ACC112 (cell line): ENCODE measurements around the gene ATG9A.
"Not testable (repeated sequence)": the region's sequence is repeated elsewhere in the genome, so short reads cannot be mapped to it uniquely, and the experiment has no call there.

Experiments used
- H2AFZ ChIP-seq: fragments of 200-600 bp; sonication (generic); one replicate; pipeline ENCODE4 v1.6.0; 2017; ENCODE audit warnings: antibody characterized with exemption, low read length; ENCODE audit not compliant: unreplicated experiment
- H3K27ac ChIP-seq: fragments of 200-600 bp; sonication (generic); 2 replicates; pipeline ENCODE4 v1.5.1; 2014; ENCODE audit warnings: low read depth, mild to moderate bottlenecking, antibody characterized with exemption, low read length, moderate library complexity
- H3K27me3 ChIP-seq: fragments of 200-600 bp; sonication (generic); 2 replicates; pipeline ENCODE4 v1.6.1; 2014; ENCODE audit warnings: mild to moderate bottlenecking, antibody characterized with exemption, low read length, moderate library complexity, mixed read lengths; ENCODE audit not compliant: insufficient read depth
- H3K36me3 ChIP-seq: fragments of 200-600 bp; sonication (generic); 2 replicates; pipeline ENCODE4 v1.6.1; 2016; ENCODE audit warnings: mild to moderate bottlenecking, antibody characterized with exemption, low read length, moderate library complexity, mixed read lengths; ENCODE audit not compliant: insufficient read depth
- H3K4me1 ChIP-seq: fragments of 200-600 bp; sonication (generic); one replicate; pipeline ENCODE4 v1.6.1; 2016; ENCODE audit warnings: low read length, mixed read lengths; ENCODE audit not compliant: insufficient read depth, unreplicated experiment, control insufficient read depth
- H3K4me3 ChIP-seq: fragments of 200-600 bp; sonication (generic); 2 replicates; pipeline ENCODE4 v1.5.1; 2014; ENCODE audit warnings: mild to moderate bottlenecking, low read depth, low read length
- H3K79me2 ChIP-seq: fragments of 200-600 bp; sonication (generic); one replicate; pipeline ENCODE4 v1.6.0; 2016; ENCODE audit warnings: low read length; ENCODE audit not compliant: control insufficient read depth, unreplicated experiment, insufficient read depth

The ATG9A gene

DNA sequence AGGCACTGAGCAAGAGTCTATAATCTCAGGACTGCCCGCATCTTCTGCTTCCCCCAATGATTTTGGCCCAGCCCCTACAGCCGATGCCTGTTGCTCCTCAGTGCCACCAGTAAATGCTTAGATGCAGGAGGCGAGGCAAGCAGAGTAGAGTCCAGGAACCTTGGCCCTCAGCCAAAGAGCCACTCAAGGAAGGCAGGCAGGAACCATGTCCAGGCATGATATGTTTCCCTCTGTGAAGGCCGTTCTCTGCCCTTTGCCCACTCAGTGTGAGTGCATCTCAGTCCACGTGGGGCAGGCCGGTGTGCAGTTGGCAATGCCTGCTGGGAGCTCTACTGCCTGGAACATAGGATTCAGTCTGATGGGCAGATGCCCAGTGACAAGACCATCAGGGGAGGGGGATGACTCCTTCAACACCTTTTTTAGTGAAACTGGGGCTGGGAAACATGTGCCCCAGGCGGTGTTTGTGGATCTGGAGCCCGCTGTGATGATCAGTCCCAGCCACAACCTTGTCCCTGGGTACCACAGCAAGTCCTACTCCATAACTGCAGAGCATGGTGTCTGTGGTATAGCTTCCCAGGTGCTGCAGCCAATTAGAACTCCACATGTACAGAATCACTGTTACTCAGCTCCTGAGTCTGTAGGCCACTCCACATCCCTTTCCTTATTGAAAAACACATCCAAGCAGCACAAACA lies 40.1 kb upstream of the ATG9A start:
- H3K27ac ChIP-seq = no peak overlapping the region
- no peaks in the 10 kb centered on the region for H3K79me2 ChIP-seq
- H2AFZ ChIP-seq = no peak overlapping the region
- H3K36me3 ChIP-seq = no peaks in the 10 kb centered on the region
- H3K4me3 ChIP-seq = no peak overlapping the region
- peaks cover 17% of the 10 kb centered on the region for H3K4me1 ChIP-seq
- H3K27me3 ChIP-seq = no peaks in the 10 kb centered on the region

DNA sequence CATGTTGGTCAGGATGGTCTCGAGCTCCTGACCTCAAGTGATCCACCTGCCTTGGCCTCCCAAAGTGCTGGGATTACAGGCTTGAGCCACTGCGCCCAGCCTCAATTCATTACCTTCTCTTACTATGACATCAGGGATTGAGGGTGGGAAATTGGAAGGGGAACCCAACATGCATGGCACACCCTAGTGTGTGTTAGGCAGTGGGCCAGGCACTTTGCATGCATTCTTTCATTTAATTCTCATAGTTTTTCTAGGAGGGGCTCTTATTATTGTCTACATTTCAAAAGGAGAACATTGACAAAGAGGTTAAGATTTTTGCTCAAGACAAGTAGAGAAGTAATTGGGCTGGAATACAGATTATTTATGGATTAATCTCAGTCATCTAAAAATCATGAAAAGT lies 38.9 kb upstream of the ATG9A start:
- Histone ChIP-seq H3K4me1 (peaks cover 8% of the 10 kb centered on the region), H2AFZ (no peak overlapping the region), H3K27ac (no peak overlapping the region), H3K36me3 (no peaks in the 10 kb centered on the region), H3K4me3 (no peak overlapping the region), H3K79me2 (no peaks in the 10 kb centered on the region), H3K27me3 (no peaks in the 10 kb centered on the region)

DNA sequence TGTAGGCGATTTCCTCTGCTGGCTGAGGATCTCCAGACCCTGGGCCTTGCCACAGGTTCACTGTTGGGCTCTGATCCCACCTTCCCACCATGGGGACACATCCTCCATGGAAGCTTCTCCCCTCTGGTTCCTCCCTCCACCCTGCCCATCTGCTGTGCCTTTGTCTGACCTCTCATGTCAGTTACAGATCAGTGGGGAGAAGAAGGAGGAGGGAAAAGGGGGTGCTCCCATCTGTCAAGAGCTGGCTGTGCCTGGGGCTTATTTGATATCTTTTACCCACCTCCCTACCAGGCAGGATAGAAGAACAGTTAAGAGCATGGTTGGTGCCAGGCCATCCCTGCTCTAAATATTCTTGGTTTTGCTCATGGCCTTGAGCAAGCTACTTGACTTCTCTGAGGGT lies 37.5 kb upstream of the ATG9A start:
- no peak overlapping the region for H3K4me3 ChIP-seq
- no peaks in the 10 kb centered on the region for H3K27me3 ChIP-seq
- H3K36me3 ChIP-seq = no peaks in the 10 kb centered on the region
- H2AFZ ChIP-seq = no peak overlapping the region
- no peaks in the 10 kb centered on the region for H3K4me1 ChIP-seq
- no peak overlapping the region for H3K27ac ChIP-seq
- H3K79me2 ChIP-seq = no peaks in the 10 kb centered on the region

DNA sequence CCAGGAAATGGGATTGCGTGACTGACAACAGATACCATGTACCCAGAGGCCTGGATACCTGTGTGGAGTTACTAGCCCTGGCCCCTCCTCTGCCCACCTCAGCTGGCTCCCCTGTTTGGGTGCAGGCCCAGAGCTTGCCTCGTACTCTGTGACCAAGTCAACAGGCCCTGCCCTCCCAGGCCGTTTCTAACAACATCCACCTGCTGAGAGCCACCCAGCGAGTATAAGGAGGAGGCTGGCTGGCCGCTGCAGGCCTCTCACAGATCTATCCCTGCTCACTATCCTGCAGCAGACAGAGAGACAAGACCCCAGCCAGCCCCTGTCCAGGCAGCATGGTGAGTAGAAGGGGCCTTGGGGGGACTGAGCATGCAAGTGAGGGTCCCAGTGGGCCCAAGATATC lies 36.8 kb upstream of the ATG9A start:
- no peaks in the 10 kb centered on the region for H3K79me2 ChIP-seq
- H3K27me3 ChIP-seq = no peaks in the 10 kb centered on the region
- no peak overlapping the region for H3K4me3 ChIP-seq
- H3K27ac ChIP-seq = no peak overlapping the region
- no peaks in the 10 kb centered on the region for H3K4me1 ChIP-seq
- H2AFZ ChIP-seq = no peak overlapping the region
- H3K36me3 ChIP-seq = no peaks in the 10 kb centered on the region

DNA sequence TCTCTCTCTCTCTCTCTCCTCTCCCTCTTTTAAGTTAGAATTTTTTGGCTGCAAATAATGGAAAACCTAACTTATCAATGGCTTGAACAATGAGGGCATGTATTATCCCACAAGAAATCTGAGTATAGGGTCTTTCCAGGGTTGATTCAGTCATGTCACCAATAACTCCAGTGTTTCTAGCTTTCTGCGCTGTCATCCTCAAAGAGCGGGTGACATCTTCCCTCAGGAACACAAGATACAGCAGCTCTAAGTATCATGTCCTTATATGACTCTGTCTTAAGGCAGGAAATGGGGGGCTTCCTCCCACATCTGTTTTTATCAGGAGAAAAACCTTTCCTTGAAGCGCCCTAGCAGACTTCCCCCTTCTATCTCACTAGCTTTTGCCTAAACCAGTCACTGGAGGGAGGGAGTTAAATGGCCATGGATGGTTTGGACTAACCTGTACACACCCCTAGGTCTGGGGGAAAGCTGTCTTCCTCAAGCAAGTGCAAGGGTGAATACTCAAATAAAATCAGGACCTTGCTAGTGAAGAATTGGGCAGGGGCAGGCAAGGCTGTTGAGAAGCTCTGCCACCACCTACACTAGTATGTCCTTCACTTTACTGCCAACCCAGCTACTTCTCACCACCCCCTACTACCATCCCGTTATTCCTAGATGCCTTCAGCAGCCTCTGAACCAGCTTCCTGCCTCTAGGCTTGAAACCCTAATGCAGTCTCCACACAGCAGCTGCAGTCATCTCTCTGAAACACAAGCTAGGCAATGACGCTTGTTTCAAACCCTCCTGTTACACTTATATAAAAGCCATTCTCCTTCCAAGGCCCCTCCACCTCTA lies 31.8 kb upstream of the ATG9A start:
- Histone ChIP-seq H3K27ac (no peak overlapping the region), H3K4me3 (no peak overlapping the region), H2AFZ (no peak overlapping the region), H3K79me2 (no peaks in the 10 kb centered on the region), H3K36me3 (no peaks in the 10 kb centered on the region), H3K27me3 (no peaks in the 10 kb centered on the region), H3K4me1 (no peaks in the 10 kb centered on the region)

DNA sequence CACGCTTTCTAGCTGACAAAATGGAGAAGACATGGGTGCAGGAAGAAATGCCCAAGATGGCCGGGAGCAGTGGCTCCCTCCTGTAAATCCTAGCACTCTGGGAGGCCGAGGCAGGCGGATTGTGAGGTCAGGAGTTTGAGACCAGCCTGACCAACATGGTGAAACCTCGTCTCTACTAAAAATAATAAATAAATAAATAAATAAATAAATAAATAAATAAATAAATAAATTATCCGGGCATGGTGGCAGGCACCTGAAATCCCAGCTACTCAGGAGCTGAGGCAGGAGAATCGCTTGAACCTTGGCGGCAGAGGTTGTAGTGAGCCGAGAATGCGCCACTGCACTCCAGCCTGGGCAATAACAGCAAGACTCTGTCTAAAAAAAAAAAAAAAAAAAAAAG lies 29.5 kb upstream of the ATG9A start:
- not testable (repeated sequence) for H3K4me1 ChIP-seq, H3K4me3 ChIP-seq, H3K36me3 ChIP-seq, H3K27me3 ChIP-seq, H2AFZ ChIP-seq, H3K79me2 ChIP-seq, H3K27ac ChIP-seq

DNA sequence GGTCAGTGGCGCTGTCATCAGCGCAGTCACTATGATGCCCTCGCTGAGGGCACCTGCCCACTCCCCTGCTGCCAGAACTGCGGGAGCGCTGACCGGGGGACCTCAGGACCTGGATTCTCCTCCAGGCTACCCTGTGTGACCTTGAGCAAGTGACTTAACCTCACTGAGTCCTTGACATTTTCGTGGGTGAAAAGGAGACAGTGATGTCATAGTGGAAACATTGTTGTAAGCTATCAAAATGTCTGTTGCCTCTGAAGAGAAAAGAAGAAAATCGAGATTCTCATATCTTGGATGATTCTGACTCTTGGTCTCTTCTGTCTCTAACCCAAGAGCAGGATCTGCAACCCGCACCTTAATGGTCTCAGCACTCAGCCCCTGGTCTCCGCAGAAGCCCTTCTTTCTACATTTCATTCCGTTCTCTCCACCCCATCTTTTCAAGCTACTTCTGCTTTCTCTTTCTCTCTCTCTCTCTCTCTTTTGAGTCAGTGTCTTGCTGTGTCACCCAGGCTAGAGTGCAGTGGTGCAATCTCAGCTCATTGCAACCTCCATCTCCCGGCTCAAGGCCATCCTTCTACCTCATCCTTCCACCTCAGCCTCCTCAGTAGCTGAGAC lies 25.3 kb upstream of the ATG9A start:
- Histone ChIP-seq H3K79me2 (peaks cover 19% of the 10 kb centered on the region), H3K27me3 (no peaks in the 10 kb centered on the region), H3K36me3 (peaks cover 4% of the 10 kb centered on the region; the same call in 1 of the 2 replicates), H2AFZ (peak overlapping the region; percentile 84), H3K4me1 (peaks cover 25% of the 10 kb centered on the region), H3K4me3 (peak overlapping the region; percentile 90), H3K27ac (no peak overlapping the region)

DNA sequence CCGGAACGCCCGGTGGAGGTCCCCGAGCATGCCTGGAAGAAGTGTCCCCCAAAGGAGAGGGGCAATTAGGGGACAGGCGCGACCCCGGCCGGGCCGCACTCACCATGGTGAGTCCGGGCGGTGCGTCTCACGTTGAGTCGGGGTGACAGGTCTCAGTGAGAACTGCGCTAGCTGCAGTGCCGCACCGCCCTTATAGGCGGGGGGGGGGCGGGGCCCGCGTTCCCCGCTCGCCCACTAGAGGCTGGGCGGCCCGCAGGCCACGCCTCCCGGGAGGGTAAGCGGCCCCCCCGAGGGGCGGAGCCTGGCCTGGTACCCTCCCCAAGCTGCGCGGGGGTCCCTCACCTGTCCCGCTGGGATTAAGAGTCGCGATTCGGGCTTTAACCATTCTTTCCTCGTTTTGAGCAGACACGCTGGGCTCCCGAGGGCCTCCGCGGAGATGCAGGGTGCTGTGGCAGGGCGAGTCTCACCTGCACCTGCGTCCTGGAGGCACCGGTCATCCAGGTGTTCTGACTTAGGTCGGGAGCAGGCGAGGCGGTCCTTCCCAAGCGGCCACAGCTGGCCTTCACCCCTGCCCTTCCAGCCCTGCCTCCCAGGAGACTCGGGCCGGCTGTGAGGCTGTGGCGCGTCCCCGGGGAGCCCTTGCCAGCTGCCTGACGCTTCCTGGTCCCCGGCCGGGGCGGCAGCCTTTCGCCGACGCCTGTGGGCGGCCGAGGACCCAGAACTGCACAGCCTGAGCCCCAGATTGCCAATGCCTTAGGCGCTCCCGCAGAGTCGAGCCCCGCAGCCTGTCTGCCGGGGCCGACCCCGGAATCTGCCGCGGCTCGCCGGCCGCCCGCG lies 24.5 kb upstream of the ATG9A start, which contains the start of gene TUBA4A:
TUBA4A (minus strand) TSS at position 166 of the 837 bp plus-strand sequence; CDS start at position 106, 60 bp downstream.
- Histone ChIP-seq H3K27me3 (no peaks in the 10 kb centered on the region), H3K27ac (peak within 1 kb of the TSS; percentile 3; the same call in 1 of the 2 replicates), H3K4me3 (peak within 1 kb of the TSS; percentile 90), H3K79me2 (peaks cover 19% of the 10 kb centered on the region), H3K36me3 (peaks cover 4% of the 10 kb centered on the region; the same call in 1 of the 2 replicates), H3K4me1 (peaks cover 32% of the 10 kb centered on the region), H2AFZ (peak within 1 kb of the TSS; percentile 84)

DNA sequence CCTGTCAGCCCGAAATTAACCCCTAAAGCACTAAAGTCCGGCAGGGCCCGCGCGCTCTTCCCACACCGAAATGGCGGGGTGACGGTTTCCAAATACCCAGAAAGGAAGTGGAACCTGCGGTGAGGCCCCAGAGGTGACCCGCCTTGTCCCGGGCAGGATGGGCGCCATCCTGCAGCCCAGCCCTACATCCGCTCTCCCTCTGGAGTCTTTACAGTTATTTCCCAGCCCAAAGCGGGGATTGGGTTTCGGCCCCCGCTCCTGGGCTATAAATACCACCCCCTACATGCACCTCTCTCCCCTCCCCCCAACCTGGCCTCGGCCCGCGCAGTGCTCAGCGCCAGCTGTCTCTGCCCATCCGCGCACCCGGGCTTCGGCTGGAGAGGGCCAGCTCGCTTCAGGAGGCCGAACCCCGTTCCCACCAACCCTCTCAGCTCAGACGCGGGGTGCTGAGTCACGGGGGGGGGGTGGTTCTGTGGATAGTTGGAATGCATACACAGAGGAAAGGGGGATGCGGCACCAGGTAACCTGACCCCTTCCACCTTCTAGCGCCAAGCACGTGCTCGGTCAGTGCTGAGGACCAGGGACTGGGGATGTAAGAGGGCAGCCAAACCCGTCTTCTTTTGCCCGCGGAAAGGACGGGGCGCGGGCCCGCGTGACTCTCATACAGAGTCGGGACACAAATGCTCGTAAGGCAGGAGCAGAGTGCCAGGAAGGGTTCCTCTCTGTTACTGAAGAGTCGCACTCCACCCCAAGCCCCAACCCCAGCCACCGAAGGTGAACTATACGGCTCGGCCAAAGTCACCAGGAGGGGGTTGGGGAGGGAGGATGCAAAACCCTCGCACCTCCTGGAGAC lies 23.7 kb upstream of the ATG9A start, which contains the start of gene TUBA4B:
TUBA4B (plus strand) TSS at position 344 of the 853 bp plus-strand sequence; CDS start at position 509, 165 bp downstream.
- Histone ChIP-seq H3K4me1 (peaks cover 40% of the 10 kb centered on the region), H3K27me3 (no peaks in the 10 kb centered on the region), H3K4me3 (peak within 1 kb of the TSS; percentile 90), H3K27ac (peak within 1 kb of the TSS; percentile 3; the same call in 1 of the 2 replicates), H2AFZ (peak within 1 kb of the TSS; percentile 84), H3K36me3 (peaks cover 4% of the 10 kb centered on the region; the same call in 1 of the 2 replicates), H3K79me2 (peaks cover 22% of the 10 kb centered on the region)
